HG02571 (cell line): ENCODE results near the gene AUTS2.
"Not testable (repeated sequence)": the region's sequence is repeated elsewhere in the genome, so short reads cannot be mapped to it uniquely, and the experiment has no call there.

Experiments used
- ATAC-seq: cut with Tn5 transposase; IDR thresholded peaks from one replicate; pipeline ENCODE4 v1.9.1; 2021; ENCODE audit warnings: mild to moderate bottlenecking, moderate library complexity; ENCODE audit not compliant: unreplicated experiment

AUTS2 gene

GRCh38 chr7:70646536-70647248, 1048.4 kb downstream of the AUTS2 start:
- no peak for ATAC-seq

- ATAC-seq = peak; percentile 79
These were observed 1049.7 kb downstream of the AUTS2 start for GRCh38 chr7:70647801-70648498.

- ATAC-seq = not testable (repeated sequence)
These were observed 1050.2 kb downstream of the AUTS2 start for GRCh38 chr7:70648499-70648861.

- ATAC-seq = no peak
These were observed 1051.0 kb downstream of the AUTS2 start for GRCh38 chr7:70649323-70649722.

GRCh38 chr7:70654146-70654545, 1055.9 kb downstream of the AUTS2 start:
- no peak for ATAC-seq

- ATAC-seq = no peak
These were observed 1056.7 kb downstream of the AUTS2 start for GRCh38 chr7:70654979-70655378.

DNA sequence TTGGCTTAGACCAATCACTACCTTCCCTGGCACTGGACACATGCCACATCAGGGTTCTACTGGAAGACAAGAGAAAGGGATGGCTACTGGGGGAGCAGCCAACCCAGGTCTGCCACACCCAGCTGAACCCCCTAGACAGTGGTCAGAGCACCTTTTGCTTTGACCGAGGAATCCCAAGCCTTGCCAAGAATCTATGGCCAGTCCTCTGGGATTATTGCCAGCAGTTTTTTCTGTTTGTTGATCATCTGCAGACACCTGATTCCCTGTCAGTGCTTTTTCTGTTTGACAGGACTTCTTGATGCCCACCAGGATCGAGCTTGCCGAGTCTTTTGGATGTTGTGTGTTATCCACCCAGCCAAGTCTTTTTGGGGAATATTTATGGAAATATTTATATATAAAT, 1057.4 kb downstream of the AUTS2 start:
- ATAC-seq = no peak

- no peak for ATAC-seq
These were observed 1059.3 kb downstream of the AUTS2 start for GRCh38 chr7:70657571-70657970.

DNA sequence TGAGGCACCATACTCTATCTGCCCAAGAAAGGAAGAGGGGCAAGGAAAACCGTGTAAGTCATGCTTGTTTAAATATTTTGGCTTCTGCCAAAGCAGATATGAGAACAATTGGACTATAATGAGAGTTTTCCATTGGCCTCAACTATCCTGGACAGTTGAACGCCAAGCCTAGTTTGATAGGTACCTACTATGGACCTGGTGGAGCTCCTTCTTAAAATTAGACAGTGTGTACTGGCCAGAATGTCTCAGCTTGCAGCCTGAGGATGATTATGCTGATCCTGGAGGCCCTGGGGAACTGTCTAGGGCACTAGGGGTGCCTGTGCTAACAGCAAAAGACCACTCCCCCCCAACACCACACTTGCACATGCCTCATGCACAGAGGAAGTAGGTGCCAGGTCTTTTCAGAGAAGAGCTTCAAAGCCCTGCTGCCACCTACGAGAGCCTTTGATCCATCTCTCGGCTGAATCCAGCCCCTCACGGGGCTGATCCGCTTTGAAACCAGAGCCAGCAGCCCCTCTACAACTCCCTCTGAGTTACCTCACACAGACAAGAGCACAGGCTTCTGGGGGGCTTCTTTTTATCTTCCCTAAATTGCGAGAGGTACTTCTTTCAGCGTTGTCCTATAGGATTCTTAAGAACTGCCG, 1059.8 kb downstream of the AUTS2 start:
- no peak for ATAC-seq

DNA sequence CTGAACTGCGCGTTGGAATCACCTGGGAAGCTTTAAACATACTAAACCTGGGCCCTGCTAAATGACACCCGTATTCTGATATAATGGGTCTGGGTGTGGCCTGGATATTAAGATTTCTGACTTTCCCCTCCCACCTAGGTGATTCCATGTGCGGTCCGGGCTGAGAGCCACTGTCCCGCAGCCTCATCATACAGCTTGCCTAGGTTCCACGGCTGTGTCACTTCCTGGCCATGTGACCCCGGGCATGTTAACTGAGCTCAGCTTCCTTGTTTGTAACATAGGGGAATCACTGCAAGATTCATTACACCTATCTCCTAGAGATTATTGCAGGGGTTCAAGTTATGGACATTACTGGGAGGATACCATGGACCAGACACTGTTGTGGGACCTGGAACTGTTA, 1061.0 kb downstream of the AUTS2 start:
- no peak for ATAC-seq

- ATAC-seq = no peak
These were observed 1062.0 kb downstream of the AUTS2 start for GRCh38 chr7:70660154-70660818.

- ATAC-seq = no peak
These were observed 1062.5 kb downstream of the AUTS2 start for GRCh38 chr7:70660819-70661191.

- no peak for ATAC-seq
These were observed 1065.4 kb downstream of the AUTS2 start for GRCh38 chr7:70663680-70664079.

GRCh38 chr7:70665997-70666396, 1067.7 kb downstream of the AUTS2 start:
- ATAC-seq = no peak

GRCh38 chr7:70667406-70667805, 1069.1 kb downstream of the AUTS2 start:
- no peak for ATAC-seq

DNA sequence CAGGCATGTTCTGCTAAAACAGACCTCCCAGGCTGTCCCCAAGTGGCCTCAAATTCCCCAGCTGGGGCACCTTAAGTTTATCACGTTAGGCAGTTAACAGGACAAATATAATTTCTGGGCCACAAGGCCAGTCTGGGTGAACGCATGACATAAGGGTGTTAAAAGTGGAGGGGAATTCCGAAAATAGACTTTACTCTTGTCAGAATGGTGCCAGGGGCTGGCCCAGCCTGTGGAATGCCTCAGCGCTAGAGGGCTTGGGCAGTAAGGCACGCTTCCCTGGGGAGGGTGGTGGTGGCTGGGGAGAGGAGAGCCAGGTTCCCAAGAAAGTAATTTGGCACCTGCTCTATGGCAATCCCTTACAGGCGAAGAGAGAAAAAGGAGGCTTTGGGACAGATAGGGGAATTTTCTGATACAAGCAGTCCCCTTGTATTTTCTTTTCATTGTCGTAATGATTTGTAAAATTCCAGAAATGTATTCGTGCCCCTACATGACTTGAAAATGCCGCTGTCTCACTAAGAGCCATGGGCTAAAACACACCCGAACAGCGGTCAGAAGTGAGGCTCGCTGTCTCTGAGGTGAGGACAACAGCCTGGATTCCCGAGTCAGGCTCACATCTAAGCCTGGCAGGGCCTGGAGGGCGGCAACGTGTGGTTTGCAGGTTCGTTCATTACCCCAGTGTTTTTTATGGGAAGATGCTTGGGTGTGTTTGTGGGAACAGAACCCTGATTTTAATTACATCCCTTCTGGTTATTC, 1070.5 kb downstream of the AUTS2 start:
- no peak for ATAC-seq

DNA sequence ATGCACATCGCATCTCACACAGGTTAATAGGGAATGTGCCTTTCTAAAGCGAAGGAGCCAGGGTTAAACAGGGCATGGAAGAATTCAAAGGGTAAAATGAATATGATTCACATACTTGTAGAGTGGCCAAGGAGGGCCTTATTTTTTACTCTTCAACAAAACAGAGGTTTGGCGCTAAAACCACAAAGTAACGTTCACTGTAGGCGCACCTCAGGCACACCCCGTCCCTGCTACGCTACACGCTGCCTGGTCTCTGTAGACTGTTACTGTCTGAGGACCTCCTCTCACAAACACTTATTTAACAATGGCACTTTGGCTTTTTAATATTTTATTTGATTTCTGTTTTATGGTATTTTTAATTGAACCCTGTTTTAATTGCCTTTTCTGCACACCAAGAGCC, 1071.6 kb downstream of the AUTS2 start:
- ATAC-seq = no peak

GRCh38 chr7:70670288-70670687, 1072.0 kb downstream of the AUTS2 start:
- ATAC-seq = no peak

DNA sequence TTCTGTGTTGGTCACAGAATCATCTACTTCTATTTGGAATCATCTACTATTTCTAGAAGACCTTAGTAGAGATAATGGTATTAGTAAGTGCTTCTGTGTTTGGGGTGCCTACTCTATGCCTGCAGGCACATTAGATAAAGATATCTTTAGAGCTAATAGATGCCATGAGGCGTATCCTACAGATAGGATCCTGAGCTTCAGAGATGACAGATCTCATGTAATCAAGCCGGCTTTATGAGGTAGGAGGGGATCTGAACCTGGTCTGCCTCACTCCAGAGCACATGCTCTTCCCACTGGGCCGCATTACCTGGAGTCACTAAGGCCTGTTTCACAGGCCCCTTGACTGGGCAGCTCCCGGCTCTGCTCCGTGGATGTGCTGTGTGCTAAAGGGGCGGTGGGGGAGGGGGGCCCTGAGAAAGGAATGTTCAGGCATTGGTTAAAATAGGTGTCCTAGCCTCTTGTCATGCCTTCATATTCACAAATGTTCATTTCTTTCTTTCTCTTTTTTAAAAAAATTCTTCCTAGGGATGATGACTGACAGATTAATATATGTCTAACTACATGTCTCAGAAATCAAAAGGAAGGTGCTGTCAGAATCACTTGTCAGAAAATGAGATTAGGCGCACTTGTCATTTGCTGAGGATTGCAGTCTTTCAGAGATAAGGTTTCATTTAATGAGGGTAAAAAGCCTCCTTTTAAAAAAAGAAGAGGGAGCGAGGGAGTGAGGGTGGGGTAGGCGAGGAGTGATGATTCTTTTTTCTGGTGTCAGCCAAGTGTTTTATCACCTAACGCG, 1075.7 kb downstream of the AUTS2 start:
- ATAC-seq = no peak

- ATAC-seq = no peak
These were observed 1076.3 kb downstream of the AUTS2 start for GRCh38 chr7:70674571-70675010.
